Adrenal gland (tissue), 12 donors: Measurements from ENCODE around the gene KIF26B. TPM values are rescaled to one million over a fixed set of nuclear protein-coding genes. Genes with fewer than 3 reads are reported as not detected.

Experiments used
- DNase-seq, 7 donors: peaks; one replicate each; pipeline ENCODE4 v3.0.0-alpha.2; 2019 to 2020
- H3K27ac ChIP-seq, 5 donors: fragments of 200-600 bp; sonication (generic) in 4 of 5; 1 replicate in 3 of 5; 2 replicates in 2 of 5; pipeline versions ENCODE4 v1.5.1 to v1.8.0; 2016 to 2020; ENCODE audit warnings: mild to moderate bottlenecking in 1 of 5
- H3K27me3 ChIP-seq: fragments of 200-600 bp; 2 replicates; pipeline ENCODE4 v1.8.0; 2021
- H3K36me3 ChIP-seq, 2 donors: fragments of 200-600 bp; replicated peaks in 1 of 2; 1 replicate in 1 of 2; 2 replicates in 1 of 2; pipeline versions ENCODE4 v1.5.1 to v1.8.0; 2018 to 2022
- H3K4me1 ChIP-seq, 2 donors: fragments of 200-600 bp; replicated peaks in 1 of 2; 1 replicate in 1 of 2; 2 replicates in 1 of 2; pipeline versions ENCODE4 v1.5.1 to v1.8.0; 2018 to 2021
- H3K4me3 ChIP-seq, 4 donors: fragments of 200-600 bp; sonication (generic) in 3 of 4; one replicate each; pipeline ENCODE4 v1.5.1; 2016 to 2018
- H3K9me3 ChIP-seq, 3 donors: fragments of 200-600 bp; sonication (generic) in 1 of 3; replicated peaks in 1 of 3; 1 replicate in 2 of 3; 2 replicates in 1 of 3; pipeline versions ENCODE4 v1.5.1 to v1.8.0; 2016 to 2021
- POLR2A ChIP-seq, 2 donors: fragments of 450-650 bp; IDR thresholded peaks; one replicate each; pipeline ENCODE4 v1.6.1; 2017; ENCODE audit warnings: antibody characterized with exemption in 2 of 2, mild to moderate bottlenecking in 2 of 2, moderate library complexity in 1 of 2
- WGBS, 4 donors: extraction: QIAGEN DNeasy Blood & Tissue Kit in 2 of 4; methylation state at CpG; one replicate each; pipeline versions ENCODE4 v1.1.5 to v1.1.7; 2013 to 2017; 5-methylcytosine and 5-hydroxymethylcytosine counted together
- intact Hi-C, 2 donors: fragments of 100-400 bp; cut with DNase I; formaldehyde crosslinking; loops; one replicate each; pipeline versions ENCODE4 v1.14.1 to v1.15.0; 2022 to 2023
- polyA plus RNA-seq, 3 donors: library from polyadenylated mRNA; stranded (reverse); fragments of 200-250 nt in 2 of 3; fragments of 350-450 nt in 1 of 3; fragmentation: Illumina TruSeq in 1 of 3; extraction: RNeasy Lipid Tissue Mini Kit (QIAGEN cat#74804) in 1 of 3; gene quantifications; one replicate each; pipeline ENCODE4 v1.2.3, GENCODE V29; 2013 to 2014
- total RNA-seq, 9 donors: library from RNA; depleted of rRNA in 4 of 9; stranded (reverse); fragments of >200 nt in 4 of 9; fragments of 120-200 nt in 1 of 9; fragmentation: NEBNext Ultra II Directional in 1 of 9; extraction: Animal tissue kit (Norgen Biotek cat#: 25700) in 1 of 9; gene quantifications; one replicate each; pipeline versions ENCODE4 v1.1.0 to v1.2.4, GENCODE V29; 2013 to 2023
- TF ChIP-seq, protein P1 (sequence below), 6 experiments: fragments of 450-650 bp in 4 of 6; fragments of 200-600 bp in 2 of 6; sonication (generic) in 1 of 6; IDR thresholded peaks; 1 replicate in 5 of 6; 2 replicates in 1 of 6; pipeline versions ENCODE4 v1.5.1 to v1.8.0; 2016 to 2021; ENCODE audit warnings: antibody characterized with exemption in 6 of 6, mild to moderate bottlenecking in 2 of 6, moderate library complexity in 1 of 6
- donor health status: healthy with polysubstance abuse.
- donor health status: Bipolar disorder and iron deficiency.
- donor health status: DM: yes; HTN: yes; CAD: no.
- donor health status: DM: no; HTN: no; CAD: no.
- donor health status: DM: no; HTN: no; CAD: no.
- donor health status: DM: yes; HTN: yes; CAD: no.

KIF26B gene
- total and polyA plus RNA-seq, 12 donors = 0.20 to 4.6 (median 2.6) TPM

DNA sequence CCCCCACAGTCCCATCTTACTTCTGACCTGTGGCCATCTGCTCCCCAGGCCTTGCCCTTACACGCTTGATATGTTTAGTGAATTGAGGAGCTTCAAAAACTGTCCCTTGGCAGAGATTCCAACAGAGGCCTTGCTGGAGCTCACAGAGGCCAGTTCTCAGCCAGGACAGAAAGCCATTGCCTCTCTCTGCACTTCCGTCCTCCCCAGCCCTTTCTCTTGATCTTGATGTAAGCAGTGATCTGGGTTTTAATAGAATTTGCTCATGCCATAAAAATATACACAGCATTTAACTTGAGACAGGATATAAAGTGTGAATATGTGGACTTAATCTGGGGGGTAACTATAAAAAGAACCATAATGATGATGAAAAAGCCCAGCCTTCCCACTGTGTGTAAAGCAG is 453.5 kb downstream of the KIF26B start:
- Histone ChIP-seq H3K9me3 (no peaks in the 10 kb centered on the region), H3K36me3 (no peaks in the 10 kb centered on the region), H3K4me3 (no peak overlapping the region), H3K27me3 (no peaks in the 10 kb centered on the region), H3K27ac (no peak overlapping the region), H3K4me1 (peaks cover 0 to 6% of the 10 kb centered on the region in 2 donors)
- WGBS, 4 donors = 78 to 94% (median 81%) methylated on average over 2 of the region's 2 CpGs
- intact Hi-C loops = no loop called here
- no peak for TF ChIP-seq POLR2A (IDR thresholded peaks at IDR 0.05)
- TF ChIP-seq, protein P1, sequence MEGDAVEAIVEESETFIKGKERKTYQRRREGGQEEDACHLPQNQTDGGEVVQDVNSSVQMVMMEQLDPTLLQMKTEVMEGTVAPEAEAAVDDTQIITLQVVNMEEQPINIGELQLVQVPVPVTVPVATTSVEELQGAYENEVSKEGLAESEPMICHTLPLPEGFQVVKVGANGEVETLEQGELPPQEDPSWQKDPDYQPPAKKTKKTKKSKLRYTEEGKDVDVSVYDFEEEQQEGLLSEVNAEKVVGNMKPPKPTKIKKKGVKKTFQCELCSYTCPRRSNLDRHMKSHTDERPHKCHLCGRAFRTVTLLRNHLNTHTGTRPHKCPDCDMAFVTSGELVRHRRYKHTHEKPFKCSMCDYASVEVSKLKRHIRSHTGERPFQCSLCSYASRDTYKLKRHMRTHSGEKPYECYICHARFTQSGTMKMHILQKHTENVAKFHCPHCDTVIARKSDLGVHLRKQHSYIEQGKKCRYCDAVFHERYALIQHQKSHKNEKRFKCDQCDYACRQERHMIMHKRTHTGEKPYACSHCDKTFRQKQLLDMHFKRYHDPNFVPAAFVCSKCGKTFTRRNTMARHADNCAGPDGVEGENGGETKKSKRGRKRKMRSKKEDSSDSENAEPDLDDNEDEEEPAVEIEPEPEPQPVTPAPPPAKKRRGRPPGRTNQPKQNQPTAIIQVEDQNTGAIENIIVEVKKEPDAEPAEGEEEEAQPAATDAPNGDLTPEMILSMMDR (IDR thresholded peaks at IDR 0.05) = no peak
- DNase-seq = no peak

DNA sequence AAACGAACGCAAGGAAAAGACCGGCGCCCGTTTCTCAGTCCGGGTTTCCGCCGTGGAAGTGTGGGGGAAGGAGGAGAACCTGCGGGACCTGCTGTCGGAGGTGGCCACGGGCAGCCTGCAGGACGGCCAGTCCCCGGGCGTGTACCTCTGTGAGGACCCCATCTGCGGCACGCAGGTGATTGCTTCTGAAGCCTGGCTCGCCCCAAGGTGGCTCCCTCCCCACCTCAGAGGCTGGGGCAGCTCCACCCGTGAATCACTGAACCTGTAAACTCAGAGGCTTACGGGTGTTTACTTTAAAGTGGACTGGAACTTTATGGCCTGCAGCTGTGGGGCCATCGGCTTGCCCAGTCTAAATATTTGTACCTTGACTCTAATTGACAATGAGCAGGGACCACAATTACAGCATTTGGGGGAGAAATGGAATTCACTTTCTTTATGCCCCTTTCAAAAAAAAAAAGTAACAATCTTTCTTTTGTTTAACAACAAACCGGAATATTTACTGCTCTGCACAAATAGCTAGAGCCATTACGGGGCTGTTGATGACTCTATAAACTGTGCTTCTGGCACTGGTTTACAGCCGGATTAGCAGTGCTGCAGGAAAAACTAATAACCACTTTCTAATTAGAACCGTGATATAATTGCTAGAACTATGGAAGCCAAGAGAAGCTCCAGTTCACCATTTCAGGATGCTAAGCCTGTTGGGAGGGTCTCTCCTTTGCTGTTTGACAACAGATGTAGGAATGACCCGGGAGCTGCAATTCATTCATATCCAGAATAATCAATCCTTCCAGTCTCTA is 454.8 kb downstream of the KIF26B start:
- intact Hi-C loops = no loop called here
- 83 to 94% (median 92%) methylated on average over 14 to 25 of the region's 25 CpGs for WGBS, 4 donors
- Histone ChIP-seq H3K36me3 (no peaks in the 10 kb centered on the region), H3K27ac (no peak overlapping the region), H3K9me3 (no peaks in the 10 kb centered on the region), H3K27me3 (no peaks in the 10 kb centered on the region), H3K4me3 (no peak overlapping the region), H3K4me1 (peaks cover 0 to 6% of the 10 kb centered on the region in 2 donors)
- no peak for DNase-seq
- TF ChIP-seq, protein P1 (IDR thresholded peaks at IDR 0.05) = no peak
- no peak for TF ChIP-seq POLR2A (IDR thresholded peaks at IDR 0.05)

DNA sequence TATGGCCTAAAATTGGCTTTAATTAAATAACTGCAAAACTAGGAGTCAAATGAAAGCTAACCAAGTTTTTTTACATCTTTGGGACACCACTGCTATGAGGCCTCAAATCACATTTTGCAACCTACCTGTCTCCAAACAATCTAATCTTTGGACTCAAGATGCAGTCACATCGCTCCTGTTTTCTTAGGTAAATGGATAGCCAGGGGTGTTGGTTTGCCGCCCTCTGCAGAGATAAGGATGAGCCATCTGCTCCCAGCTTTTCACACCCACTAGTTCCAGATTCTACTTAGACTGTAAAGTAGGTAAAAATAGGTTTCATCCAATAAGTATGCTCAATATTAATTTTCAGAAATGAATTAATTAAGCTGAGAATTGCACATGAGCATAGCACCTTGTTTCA is 456.5 kb downstream of the KIF26B start:
- DNase-seq = no peak
- Histone ChIP-seq H3K27ac (no peak overlapping the region), H3K4me3 (no peak overlapping the region), H3K4me1 (no peaks in the 10 kb centered on the region), H3K9me3 (no peaks in the 10 kb centered on the region), H3K27me3 (no peaks in the 10 kb centered on the region), H3K36me3 (no peaks in the 10 kb centered on the region)
- 82 to 97% (median 96%) methylated on average over 2 of the region's 2 CpGs for WGBS, 4 donors
- intact Hi-C loops = no loop called here
- TF ChIP-seq, protein P1 (IDR thresholded peaks at IDR 0.05) = no peak
- TF ChIP-seq POLR2A (IDR thresholded peaks at IDR 0.05) = no peak

DNA sequence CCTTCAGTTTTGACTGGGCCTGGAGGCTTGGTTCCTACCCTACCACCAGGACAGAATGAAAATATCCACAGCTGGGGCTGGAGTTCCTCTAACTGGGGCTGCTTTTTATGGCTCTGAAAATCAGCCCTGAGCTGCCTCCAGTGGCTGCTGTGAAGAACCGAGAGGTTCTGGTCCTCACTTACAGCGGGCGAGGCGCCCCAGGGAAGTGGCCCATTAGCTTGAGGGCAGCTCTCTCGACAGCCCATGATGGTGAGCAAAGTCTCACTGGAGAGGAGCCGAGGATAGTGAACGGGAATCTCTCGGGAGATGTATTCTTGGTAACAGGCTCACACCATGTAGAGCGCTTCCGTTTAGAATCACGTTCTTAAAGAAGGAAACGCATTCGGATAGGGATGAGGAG is 459.7 kb downstream of the KIF26B start:
- WGBS, 4 donors = 82 to 94% (median 90%) methylated on average over 12 to 13 of the region's 13 CpGs
- Histone ChIP-seq H3K27me3 (no peaks in the 10 kb centered on the region), H3K9me3 (no peaks in the 10 kb centered on the region), H3K4me1 (no peaks in the 10 kb centered on the region), H3K27ac (no peak overlapping the region), H3K36me3 (no peaks in the 10 kb centered on the region), H3K4me3 (no peak overlapping the region)
- intact Hi-C loops = no loop called here
- no peak for TF ChIP-seq POLR2A (IDR thresholded peaks at IDR 0.05)
- TF ChIP-seq, protein P1 (IDR thresholded peaks at IDR 0.05) = no peak
- no peak for DNase-seq
